Upper lobe of left lung (tissue), 6 donors: ENCODE measurements around the gene PBX3. TPM values are rescaled to one million over a fixed set of nuclear protein-coding genes. Genes with fewer than 3 reads are reported as not detected.

ENCODE experiments used
- ATAC-seq, 2 donors: fragments of 200-7000 bp; cut with Tn5 transposase; one replicate each; pipeline ENCODE4 v1.9.1; 2022; ENCODE audit warnings: mild to moderate bottlenecking in 2 of 2, moderate library complexity in 2 of 2; ENCODE audit not compliant: low FRiP score in 2 of 2
- DNase-seq, 2 donors: peaks; one replicate each; pipeline ENCODE4 v3.0.0-alpha.2; 2019 to 2020
- H3K27ac ChIP-seq, 4 donors: fragments of 200-600 bp; sonication (generic); one replicate each; pipeline ENCODE4 v1.5.1; 2016 to 2019
- H3K27me3 ChIP-seq, 4 donors: fragments of 200-600 bp; sonication (generic); one replicate each; pipeline ENCODE4 v1.5.1; 2017 to 2019
- H3K36me3 ChIP-seq, 4 donors: fragments of 200-600 bp; sonication (generic); one replicate each; pipeline ENCODE4 v1.5.1; 2016 to 2019
- H3K4me1 ChIP-seq, 4 donors: fragments of 200-600 bp; sonication (generic); one replicate each; pipeline ENCODE4 v1.5.1; 2018 to 2019
- H3K4me3 ChIP-seq, 4 donors: fragments of 200-600 bp; sonication (generic); one replicate each; pipeline ENCODE4 v1.5.1; 2017 to 2019; ENCODE audit warnings: mild to moderate bottlenecking in 2 of 4, moderate library complexity in 1 of 4
- H3K9me3 ChIP-seq, 4 donors: fragments of 200-600 bp; sonication (generic); one replicate each; pipeline ENCODE4 v1.5.1; 2018 to 2019
- CTCF ChIP-seq, 6 experiments: fragments of 450-650 bp in 4 of 6; fragments of 200-600 bp in 2 of 6; sonication (generic) in 2 of 6; IDR thresholded peaks; one replicate each; pipeline ENCODE4 v1.5.1; 2016 to 2019; ENCODE audit warnings: antibody characterized with exemption in 6 of 6
- EP300 ChIP-seq, 4 donors: sonication (generic); formaldehyde crosslinking; IDR thresholded peaks; one replicate each; pipeline ENCODE4 v1.5.1; 2017; ENCODE audit warnings: antibody characterized with exemption in 4 of 4, control low read depth in 2 of 4
- POLR2A ChIP-seq, 4 donors: fragments of 450-650 bp; IDR thresholded peaks; one replicate each; pipeline ENCODE4 v1.5.1; 2016 to 2017; ENCODE audit warnings: antibody characterized with exemption in 4 of 4, mild to moderate bottlenecking in 2 of 4
- POLR2AphosphoS5 ChIP-seq, 2 donors: sonication (generic); formaldehyde crosslinking; IDR thresholded peaks; one replicate each; pipeline ENCODE4 v1.5.1; 2017; ENCODE audit warnings: antibody characterized with exemption in 2 of 2
- WGBS, 2 donors: methylation state at CpG; one replicate each; pipeline ENCODE4 v1.1.5; 2017 to 2018; 5-methylcytosine and 5-hydroxymethylcytosine counted together
- total RNA-seq, 6 donors: library from RNA; depleted of rRNA in 4 of 6; stranded (reverse); fragments of >200 nt in 4 of 6; gene quantifications; one replicate each; pipeline versions ENCODE4 v1.1.0 to v1.2.1, GENCODE V29; 2016 to 2021
- donor health status: DM: no; HTN: no; CAD: no; lungs with moderate emphysema.
- donor health status: DM: no; HTN: yes; CAD: no; lungs with severe emphysema.

PBX3 gene
- total RNA-seq, 6 donors from 2014 or later, result 25.7 to 57.6 (median 41.9) TPM

DNA sequence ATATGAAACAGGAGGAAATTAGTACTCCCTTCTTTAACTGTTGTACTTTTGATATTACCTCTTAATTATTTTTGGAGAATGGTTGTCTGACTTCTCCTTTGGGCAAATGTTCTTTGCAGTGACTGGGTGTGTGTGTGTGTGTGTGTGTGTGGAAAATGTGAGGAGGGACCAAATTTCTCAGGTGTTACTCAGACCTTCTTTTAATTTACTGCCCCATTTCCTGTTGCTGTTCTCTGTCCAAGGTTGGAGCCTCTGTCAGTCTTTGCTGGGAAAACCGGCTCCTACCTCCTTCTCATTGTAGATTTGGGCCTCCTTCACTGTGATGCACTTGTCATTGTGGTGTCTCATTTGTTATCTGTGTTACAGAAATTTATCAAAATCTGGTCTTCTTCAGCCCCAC is 68.4 kb downstream of the PBX3 start:
- no peaks in the 10 kb centered on the region for H3K27me3 ChIP-seq
- no peak overlapping the region for H3K4me3 ChIP-seq
- no peak for ATAC-seq
- no peaks in the 10 kb centered on the region for H3K36me3 ChIP-seq
- no peak for DNase-seq
- 97 to 100% methylated on average over 1 of the region's 1 CpG for WGBS, 2 donors
- TF ChIP-seq POLR2A (IDR thresholded peaks at IDR 0.05) (no peak), POLR2AphosphoS5 (IDR thresholded peaks at IDR 0.05) (no peak), CTCF (IDR thresholded peaks at IDR 0.05) (no peak), EP300 (IDR thresholded peaks at IDR 0.05) (no peak)
- H3K4me1 ChIP-seq, result no peaks in the 10 kb centered on the region
- no peak overlapping the region for H3K27ac ChIP-seq
- no peaks in the 10 kb centered on the region for H3K9me3 ChIP-seq

DNA sequence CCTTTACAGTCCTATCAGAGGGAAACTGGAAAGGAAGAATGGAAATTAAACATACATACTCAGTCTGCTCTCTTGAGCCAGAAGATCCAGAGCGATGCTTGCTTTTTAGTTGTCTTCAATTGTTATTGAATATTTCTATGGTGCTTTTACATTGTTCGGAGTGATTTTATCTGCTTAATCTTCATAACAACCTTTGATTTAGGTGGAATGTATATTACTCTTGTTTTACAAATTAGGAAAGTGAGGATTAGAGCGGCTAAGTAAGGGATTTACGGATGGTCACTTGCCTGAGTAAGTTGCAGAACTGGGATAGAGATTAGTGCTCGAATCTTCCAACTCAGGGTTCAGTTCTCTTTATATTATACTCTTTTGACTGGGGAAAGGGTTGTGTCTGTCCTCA is 69.1 kb downstream of the PBX3 start:
- ATAC-seq (no peak), DNase-seq (no peak)
- H3K27me3 ChIP-seq, result no peaks in the 10 kb centered on the region
- 95 to 98% methylated on average over 5 of the region's 5 CpGs for WGBS, 2 donors
- no peak overlapping the region for H3K27ac ChIP-seq
- no peak overlapping the region for H3K4me3 ChIP-seq
- no peaks in the 10 kb centered on the region for H3K9me3 ChIP-seq
- H3K36me3 ChIP-seq, result no peaks in the 10 kb centered on the region
- no peak for TF ChIP-seq CTCF (IDR thresholded peaks at IDR 0.05)
- TF ChIP-seq POLR2AphosphoS5 (IDR thresholded peaks at IDR 0.05), result no peak
- TF ChIP-seq POLR2A (IDR thresholded peaks at IDR 0.05), result no peak
- no peak for TF ChIP-seq EP300 (IDR thresholded peaks at IDR 0.05)
- peaks cover 0 to 5% (median 0%) of the 10 kb centered on the region in 4 donors for H3K4me1 ChIP-seq

DNA sequence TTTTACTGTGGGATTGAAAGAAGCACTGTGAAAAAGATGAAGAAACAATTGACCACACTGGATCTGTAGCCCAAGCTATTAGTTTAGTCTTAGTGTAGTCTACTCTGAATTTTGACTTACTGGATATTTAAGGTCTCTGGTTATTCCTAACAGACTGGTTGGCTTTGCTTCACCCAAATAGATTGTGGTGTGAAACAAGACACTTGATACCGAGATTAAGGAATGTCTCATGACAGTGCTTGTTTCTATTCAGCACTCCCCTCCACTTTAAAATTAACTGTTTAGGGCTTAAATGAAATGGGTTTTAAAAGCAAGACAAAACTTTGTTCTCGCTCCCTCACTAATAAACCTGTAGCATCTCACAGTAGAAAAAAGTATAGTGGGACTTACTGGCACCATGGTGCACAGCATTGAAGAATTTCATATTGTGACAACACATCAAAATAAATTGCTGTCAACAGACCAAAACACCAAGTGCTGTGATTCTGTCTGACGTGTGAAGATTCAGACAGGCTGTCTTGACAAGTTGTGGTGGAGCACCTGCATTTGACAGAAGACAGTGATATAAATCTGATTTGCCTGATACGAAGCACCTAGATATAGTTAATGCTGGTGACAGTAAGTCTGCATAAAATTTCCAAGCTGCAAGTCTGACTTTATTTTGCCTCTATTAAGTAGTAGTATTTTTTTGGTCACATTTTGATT is 73.1 kb downstream of the PBX3 start:
- H3K9me3 ChIP-seq, result no peaks in the 10 kb centered on the region
- no peaks in the 10 kb centered on the region for H3K27me3 ChIP-seq
- DNase-seq, result no peak
- no peak overlapping the region for H3K27ac ChIP-seq
- 72 to 73% methylated on average over 4 of the region's 4 CpGs for WGBS, 2 donors
- no peaks in the 10 kb centered on the region for H3K36me3 ChIP-seq
- TF ChIP-seq CTCF (IDR thresholded peaks at IDR 0.05) (no peak), POLR2A (IDR thresholded peaks at IDR 0.05) (no peak), EP300 (IDR thresholded peaks at IDR 0.05) (no peak), POLR2AphosphoS5 (IDR thresholded peaks at IDR 0.05) (no peak)
- H3K4me1 ChIP-seq, result peaks cover 0 to 12% (median 3%) of the 10 kb centered on the region in 4 donors
- H3K4me3 ChIP-seq, result no peak overlapping the region
- no peak for ATAC-seq

DNA sequence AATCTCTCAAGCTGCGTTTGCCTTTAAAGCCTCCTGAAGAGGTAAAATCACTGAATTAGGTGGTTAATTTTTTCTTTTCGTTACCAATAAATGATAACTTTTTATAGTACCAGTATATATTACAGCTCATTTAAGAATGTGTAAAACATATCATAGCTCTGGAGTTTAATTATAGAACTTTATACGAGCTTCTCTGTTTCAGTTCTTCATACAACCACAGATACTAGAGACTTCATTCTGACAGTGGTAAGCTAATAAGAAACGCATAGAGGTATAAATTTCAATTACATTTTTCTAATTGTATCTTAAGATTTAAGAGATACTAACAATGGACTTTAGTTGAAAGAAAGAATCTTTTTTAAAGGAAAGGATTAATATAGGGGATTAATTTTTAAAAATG is 73.9 kb downstream of the PBX3 start:
- DNase-seq, result no peak
- Histone ChIP-seq H3K36me3 (no peaks in the 10 kb centered on the region), H3K4me3 (no peak overlapping the region), H3K27me3 (no peaks in the 10 kb centered on the region), H3K4me1 (peaks cover 0 to 12% (median 3%) of the 10 kb centered on the region in 4 donors), H3K27ac (no peak overlapping the region), H3K9me3 (no peaks in the 10 kb centered on the region)
- 70 to 82% methylated on average over 4 of the region's 4 CpGs for WGBS, 2 donors
- no peak for ATAC-seq
- TF ChIP-seq CTCF (IDR thresholded peaks at IDR 0.05) (no peak), EP300 (IDR thresholded peaks at IDR 0.05) (no peak), POLR2AphosphoS5 (IDR thresholded peaks at IDR 0.05) (no peak), POLR2A (IDR thresholded peaks at IDR 0.05) (no peak)

DNA sequence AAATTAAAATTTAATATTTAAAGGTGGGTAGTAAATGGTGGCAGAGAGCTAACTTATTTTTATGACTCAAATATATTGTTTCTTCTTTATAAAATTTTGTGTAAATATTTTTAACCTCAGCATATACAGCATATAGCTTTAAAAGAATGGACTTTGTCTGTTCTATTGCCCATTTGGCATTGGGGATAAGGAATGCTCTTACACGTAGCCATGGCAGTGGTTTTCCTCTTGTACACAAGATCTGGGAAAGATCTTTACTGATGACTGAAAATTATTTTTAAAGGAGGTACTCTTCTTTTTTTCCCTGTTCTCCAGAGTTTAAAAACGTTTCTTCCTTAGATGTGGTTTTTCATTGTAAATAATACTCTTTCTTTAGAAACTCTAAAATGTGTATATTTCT is 75.0 kb downstream of the PBX3 start:
- Histone ChIP-seq H3K36me3 (no peaks in the 10 kb centered on the region), H3K27me3 (no peaks in the 10 kb centered on the region), H3K9me3 (no peaks in the 10 kb centered on the region), H3K4me1 (peaks cover 0 to 12% (median 3%) of the 10 kb centered on the region in 4 donors), H3K4me3 (no peak overlapping the region), H3K27ac (no peak overlapping the region)
- TF ChIP-seq POLR2AphosphoS5 (IDR thresholded peaks at IDR 0.05) (no peak), EP300 (IDR thresholded peaks at IDR 0.05) (no peak), POLR2A (IDR thresholded peaks at IDR 0.05) (no peak), CTCF (IDR thresholded peaks at IDR 0.05) (no peak)
- ATAC-seq (no peak), DNase-seq (no peak)
- 63 to 65% methylated on average over 2 of the region's 2 CpGs for WGBS, 2 donors
